ENCODE measurements around the gene IQCE.
"Not testable (repeated sequence)": the region's sequence is repeated elsewhere in the genome, so short reads cannot be mapped to it uniquely, and the experiment has no call there.

IQCE gene

DNA sequence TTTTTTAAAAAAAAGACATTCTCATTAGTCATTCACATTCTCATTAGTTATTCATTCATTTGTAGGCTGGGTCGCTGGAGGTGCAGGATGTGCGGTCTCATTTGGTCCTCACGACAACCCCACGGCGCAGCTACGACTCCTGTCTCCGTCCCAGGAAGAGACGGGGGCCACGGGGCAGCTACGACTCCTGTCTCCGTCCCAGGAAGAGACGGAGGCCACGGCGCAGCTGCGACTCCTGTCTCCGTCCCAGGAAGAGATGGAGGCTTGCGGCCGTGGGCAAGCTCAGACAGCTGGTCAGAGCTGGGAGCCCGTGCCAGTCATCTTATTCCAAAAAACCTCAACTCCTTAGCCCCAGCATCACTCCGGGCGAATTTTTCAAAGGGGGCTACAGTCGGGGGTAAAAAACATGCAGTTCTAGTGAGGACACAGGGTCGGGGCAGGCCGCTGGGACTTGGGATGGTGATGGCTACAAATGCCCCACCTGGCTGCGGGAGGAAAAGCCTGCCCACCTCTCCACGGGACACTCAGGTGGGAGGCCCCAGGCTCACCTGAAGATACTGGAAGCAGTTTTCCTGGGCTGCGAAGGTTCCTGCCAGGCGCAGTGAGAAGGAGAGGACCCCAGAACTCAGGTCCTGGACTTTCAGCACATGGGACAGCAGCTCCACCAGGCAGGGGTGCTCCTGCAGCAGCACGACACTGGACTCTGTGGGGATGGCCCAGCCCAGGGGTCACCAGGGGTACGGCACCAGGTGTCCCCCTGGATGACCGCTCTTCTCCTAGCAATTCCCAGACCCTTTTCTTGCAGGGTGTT lies 11.8 kb upstream of the IQCE start:
- Histone ChIP-seq H3K9me3 (ENCODE audit: control insufficient read depth, insufficient read depth, low read length) (no peaks in the 10 kb centered on the region), H3K4me1 (ENCODE audit: insufficient read depth, low read length) (no peaks in the 10 kb centered on the region), H3K36me3 (ENCODE audit: insufficient read depth, low read length) (peaks cover 19% of the 10 kb centered on the region), H3K9ac (ENCODE audit: low read depth, low read length) (no peak overlapping the region)

DNA sequence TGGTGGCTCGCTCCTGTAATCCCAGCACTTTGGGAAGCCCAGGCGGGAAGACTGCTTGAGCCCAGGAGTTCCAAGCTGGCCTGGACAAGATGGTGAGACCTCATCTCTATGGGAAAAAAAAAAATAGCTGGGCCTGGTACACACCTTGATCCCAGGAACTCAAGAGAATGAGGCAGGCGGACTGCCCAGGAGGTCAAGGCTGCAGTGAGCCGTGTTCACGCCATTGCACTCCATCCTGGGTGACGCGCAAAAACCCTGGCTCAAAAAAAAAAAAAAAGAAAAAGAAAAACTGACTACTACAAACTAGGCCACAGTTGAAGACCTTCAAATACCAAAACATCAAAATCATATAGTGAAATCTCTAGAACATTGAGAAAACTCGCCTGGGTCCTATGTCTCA lies 7.4 kb upstream of the IQCE start:
- H3K9me3 ChIP-seq (ENCODE audit: control insufficient read depth, insufficient read depth, low read length): no peaks in the 10 kb centered on the region
- H3K4me1 ChIP-seq (ENCODE audit: insufficient read depth, low read length): no peaks in the 10 kb centered on the region
- H3K36me3 ChIP-seq (ENCODE audit: insufficient read depth, low read length): peaks cover 14% of the 10 kb centered on the region
- H3K9ac ChIP-seq (ENCODE audit: low read depth, low read length): no peak overlapping the region

DNA sequence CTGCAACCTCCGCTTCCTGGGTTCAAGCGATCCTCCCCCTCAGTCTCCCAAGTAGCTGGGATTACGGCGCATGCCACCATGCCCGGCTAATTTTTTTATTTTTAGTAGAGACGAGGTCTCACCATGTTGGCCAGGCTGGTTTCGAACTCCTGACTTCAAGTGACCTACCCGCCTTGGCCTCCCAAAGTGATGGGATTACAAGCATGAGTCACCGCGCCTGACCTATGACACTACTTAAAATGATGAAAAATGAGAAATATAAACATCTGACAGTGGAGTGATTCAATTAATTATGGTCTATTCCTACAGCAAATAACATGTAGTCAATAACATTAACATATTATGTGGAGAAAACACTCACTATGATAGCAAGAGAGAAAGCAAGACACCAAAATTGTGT lies 5.7 kb upstream of the IQCE start:
- H3K36me3 ChIP-seq (ENCODE audit: insufficient read depth, low read length): peaks cover 11% of the 10 kb centered on the region
- no peaks in the 10 kb centered on the region for H3K9me3 ChIP-seq (ENCODE audit: control insufficient read depth, insufficient read depth, low read length)
- H3K4me1 ChIP-seq (ENCODE audit: insufficient read depth, low read length): no peaks in the 10 kb centered on the region
- H3K9ac ChIP-seq (ENCODE audit: low read depth, low read length): no peak overlapping the region

DNA sequence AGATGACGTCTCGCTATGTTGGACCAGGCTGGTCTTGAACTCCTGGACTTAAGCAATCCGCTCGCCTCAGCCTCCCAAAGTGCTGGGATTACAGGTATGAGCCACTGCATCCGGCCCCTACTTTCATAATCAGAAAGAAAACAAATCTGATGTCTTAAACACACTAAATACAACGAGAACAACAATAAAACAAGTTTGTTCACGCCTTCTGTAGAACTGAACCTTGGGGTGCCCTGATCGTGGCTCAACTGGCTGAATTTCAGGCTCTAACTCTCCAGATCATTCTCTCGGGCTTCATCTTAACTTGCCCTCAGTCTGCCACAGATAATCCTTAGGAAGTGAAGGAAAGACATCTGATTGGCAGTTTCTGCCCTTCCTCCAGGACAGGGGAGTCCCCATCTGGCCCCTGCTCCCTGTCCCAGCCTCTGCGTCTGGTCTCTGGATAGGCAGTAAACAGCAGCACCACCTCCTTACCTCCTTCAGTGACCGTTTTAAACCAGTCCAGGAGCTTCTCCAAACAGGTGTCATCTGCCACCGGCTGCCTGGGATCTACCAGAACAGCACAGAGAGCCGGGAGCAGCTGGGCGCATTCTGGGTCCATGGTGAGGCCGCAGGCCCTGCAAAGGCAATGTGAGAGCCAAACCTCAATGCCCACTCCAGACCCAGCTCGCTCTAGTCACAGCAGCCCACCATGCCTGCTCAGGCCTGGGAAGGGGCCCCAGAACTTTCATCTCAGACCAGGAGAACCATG lies 4.8 kb upstream of the IQCE start:
- Histone ChIP-seq H3K9me3 (ENCODE audit: control insufficient read depth, insufficient read depth, low read length) (no peaks in the 10 kb centered on the region), H3K9ac (ENCODE audit: low read depth, low read length) (peak overlapping the region; percentile 95; the same call in 1 of the 2 replicates), H3K4me1 (ENCODE audit: insufficient read depth, low read length) (no peaks in the 10 kb centered on the region), H3K36me3 (ENCODE audit: insufficient read depth, low read length) (peaks cover 7% of the 10 kb centered on the region)

DNA sequence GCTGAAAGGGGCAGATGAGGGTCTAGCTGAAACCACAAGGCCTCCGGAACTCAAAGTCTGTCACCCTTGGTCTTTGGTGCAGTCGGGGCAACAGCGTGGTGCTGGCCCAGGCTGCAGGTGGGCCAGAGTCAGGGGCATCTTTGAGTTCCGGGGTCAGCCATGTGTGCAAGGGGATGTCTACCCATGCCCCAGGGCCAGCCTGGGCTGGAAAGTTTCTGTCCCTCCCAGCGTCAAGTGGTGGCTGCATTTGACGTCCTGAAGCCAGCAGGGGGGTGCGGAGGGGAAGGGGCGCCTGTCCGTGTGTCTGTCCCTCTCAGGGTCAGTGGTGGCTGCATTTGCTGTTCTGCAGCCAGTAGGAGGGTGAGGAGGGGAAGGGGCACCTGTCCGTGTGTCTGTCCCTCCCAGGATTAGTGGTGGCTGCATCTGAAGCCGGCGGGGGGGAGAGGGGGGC lies 4.1 kb upstream of the IQCE start:
- no peaks in the 10 kb centered on the region for H3K9me3 ChIP-seq (ENCODE audit: control insufficient read depth, insufficient read depth, low read length)
- no peaks in the 10 kb centered on the region for H3K4me1 ChIP-seq (ENCODE audit: insufficient read depth, low read length)
- peak overlapping the region; percentile 95; the same call in 1 of the 2 replicates for H3K9ac ChIP-seq (ENCODE audit: low read depth, low read length)
- peaks cover 7% of the 10 kb centered on the region for H3K36me3 ChIP-seq (ENCODE audit: insufficient read depth, low read length)

DNA sequence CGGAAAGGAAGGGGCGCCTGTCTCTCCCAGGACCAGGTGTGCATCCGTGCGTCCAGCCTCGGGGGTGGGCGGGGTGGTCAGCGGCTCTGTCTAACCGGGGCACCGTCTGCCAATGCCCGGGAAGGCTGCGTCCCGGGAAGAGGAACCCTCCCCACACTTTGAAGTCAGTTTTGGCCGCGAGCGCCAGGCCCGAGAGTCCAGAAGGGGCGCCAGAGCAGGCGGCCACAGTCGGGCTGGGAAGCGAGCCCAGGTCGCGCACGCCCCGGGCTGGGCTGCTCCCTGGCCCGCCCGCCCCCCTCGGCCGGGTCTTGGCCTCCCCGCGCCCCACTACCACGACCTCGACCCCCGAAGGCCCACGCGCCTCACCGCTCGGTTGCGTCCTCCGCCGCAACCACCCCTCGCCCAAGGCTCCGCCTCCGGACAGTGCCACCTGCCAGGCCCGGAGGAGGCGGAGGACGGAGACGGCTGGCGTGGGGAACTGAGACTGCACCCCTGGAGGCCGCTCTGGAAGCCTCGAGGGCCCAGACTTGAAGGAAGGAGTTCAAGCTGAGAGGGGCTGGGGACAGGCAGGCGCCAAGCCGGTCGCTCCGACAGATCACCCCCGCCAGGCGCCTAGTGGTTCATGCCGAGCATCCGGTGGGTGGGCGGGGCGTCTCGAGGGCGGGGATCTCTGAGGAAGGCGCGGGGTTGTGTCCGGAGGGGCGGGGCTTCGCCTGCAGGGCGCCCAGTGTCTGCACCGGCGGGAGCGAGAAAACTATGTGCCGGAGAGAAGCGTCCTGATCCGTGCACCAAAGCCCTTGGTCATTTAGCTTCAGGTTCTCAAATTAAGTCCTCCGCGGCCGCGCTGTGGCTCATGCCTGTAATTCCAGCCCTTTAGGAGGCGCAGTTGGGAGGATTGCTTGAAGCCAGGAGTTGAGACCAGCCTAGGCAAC lies 3.4 kb upstream of the IQCE start, which contains the start of gene BRAT1:
Gene BRAT1 (minus strand): TSS at position 404 of the 932 bp plus-strand sequence. CDS start 1,093 bp downstream, outside the sequence.
- Histone ChIP-seq H3K9me3 (ENCODE audit: control insufficient read depth, insufficient read depth, low read length) (no peaks in the 10 kb centered on the region), H3K36me3 (ENCODE audit: insufficient read depth, low read length) (peaks cover 7% of the 10 kb centered on the region; the same call in 1 of the 2 replicates), H3K4me1 (ENCODE audit: insufficient read depth, low read length) (no peaks in the 10 kb centered on the region), H3K9ac (ENCODE audit: low read depth, low read length) (peak within 1 kb of the TSS; percentile 95)

DNA sequence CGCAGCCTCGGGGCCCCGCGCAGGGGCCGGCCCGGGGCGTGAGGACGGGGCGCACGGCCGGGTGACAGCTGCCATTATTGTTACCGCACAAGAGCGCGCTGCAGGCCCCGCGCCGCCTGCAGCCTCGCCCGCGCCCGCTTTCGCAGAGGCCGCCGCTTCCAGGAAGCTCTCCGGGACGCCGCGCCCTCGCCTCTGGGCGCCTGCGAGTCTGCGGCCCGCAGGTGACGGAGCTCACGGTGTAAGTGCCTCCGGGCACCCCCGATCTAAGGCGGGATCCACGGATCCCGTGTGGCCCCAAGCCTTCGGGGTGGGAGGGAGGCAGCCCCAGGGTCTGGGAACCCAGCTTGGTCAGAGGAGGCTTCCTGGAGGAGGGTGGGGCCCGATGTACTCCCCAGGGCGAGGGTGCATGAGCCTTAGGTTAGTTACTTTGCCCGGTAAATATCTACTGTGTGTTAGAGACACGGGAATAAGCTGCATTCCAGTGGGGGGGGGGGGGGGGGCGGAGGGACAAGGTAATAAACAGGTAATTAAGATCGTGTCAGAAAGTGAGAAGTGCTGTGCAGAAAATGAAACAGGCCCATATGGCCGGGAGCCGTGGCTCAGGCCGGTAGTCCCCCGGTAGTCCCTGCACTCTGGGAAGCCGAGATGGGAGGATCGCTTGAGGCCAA lies 638 bp downstream of the IQCE start:
- Histone ChIP-seq H3K4me1 (ENCODE audit: insufficient read depth, low read length) (no peaks in the 10 kb centered on the region), H3K36me3 (ENCODE audit: insufficient read depth, low read length) (no peaks in the 10 kb centered on the region), H3K9ac (ENCODE audit: low read depth, low read length) (peak overlapping the region; percentile 68), H3K9me3 (ENCODE audit: control insufficient read depth, insufficient read depth, low read length) (no peaks in the 10 kb centered on the region)

DNA sequence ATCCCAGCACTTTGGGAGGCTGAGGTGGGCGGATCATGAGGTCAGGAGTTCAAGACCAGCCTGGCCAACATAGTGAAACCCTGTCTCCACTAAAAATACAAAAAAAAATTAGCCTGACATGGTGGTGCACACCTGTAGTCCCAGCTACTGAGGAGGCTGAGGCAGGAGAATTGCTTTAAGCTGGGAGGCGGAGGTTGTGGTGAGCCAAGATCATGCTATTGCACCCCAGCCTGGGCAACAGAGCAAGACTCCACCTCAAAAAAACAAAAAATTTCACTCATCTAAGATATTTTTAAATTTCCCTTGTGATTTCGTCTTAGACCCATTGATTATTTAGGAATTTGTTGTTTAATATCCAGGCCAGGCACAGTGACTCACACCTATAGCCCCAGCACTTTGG lies 5.2 kb downstream of the IQCE start:
- H3K4me1 ChIP-seq (ENCODE audit: insufficient read depth, low read length); H3K9me3 ChIP-seq (ENCODE audit: control insufficient read depth, insufficient read depth, low read length); H3K36me3 ChIP-seq (ENCODE audit: insufficient read depth, low read length); H3K9ac ChIP-seq (ENCODE audit: low read depth, low read length): not testable (repeated sequence)

DNA sequence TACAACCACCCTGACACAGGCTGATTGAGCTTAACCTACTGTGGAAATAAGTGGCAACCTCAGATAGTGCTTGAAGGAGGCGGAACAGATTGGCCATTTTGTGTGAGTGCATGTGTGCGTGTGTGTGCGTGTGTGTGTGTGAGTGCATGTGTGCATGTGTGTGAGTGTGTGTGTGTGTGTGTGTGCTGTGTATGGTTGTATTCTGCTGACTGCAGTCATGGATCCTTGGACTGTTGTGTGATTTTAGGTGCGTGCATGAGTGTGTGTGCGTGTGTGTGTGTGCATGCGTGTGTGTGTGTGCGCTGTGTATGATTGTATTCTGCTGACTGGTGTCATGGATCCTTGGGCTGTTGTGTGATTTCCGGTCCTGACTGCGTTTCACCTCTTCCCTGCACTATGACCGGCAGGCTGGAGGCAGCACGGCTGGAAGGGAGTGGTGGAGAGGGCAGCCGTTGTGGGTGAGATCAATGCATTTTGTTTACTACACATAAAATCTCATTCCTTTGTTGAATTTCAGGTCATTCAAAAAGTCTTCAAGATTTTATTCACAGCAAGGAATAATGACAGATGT lies 6.3 kb downstream of the IQCE start:
- peaks cover 6% of the 10 kb centered on the region; the same call in 1 of the 2 replicates for H3K4me1 ChIP-seq (ENCODE audit: insufficient read depth, low read length)
- H3K36me3 ChIP-seq (ENCODE audit: insufficient read depth, low read length): no peaks in the 10 kb centered on the region
- no peak overlapping the region for H3K9ac ChIP-seq (ENCODE audit: low read depth, low read length)
- no peaks in the 10 kb centered on the region for H3K9me3 ChIP-seq (ENCODE audit: control insufficient read depth, insufficient read depth, low read length)

DNA sequence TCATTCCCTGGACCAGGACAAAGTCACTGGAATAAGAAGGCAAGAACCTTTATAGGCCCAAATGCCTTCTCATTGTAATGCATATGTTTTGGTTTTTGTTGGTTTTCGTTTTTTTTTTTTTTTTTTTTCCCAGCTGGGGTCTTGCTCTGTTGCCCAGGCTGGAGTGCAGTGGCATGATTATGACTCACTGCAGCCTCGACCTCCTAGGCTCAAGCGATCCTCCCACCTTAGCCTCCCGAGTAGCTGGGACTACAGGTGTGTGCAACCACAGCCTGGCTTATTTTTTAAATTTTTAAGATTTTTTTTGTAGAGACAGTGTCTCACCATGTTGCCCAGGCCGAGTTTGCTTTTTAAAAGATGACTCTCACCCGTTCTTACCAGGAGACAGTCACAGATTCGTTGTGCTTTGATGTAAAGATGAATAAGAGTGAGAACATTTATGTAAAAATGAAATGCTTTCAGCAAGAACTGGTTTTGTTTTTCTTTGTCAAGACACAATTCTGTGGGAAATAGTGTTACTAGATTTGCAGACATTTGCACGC lies 7.6 kb downstream of the IQCE start:
- Histone ChIP-seq H3K9me3 (ENCODE audit: control insufficient read depth, insufficient read depth, low read length) (no peaks in the 10 kb centered on the region), H3K9ac (ENCODE audit: low read depth, low read length) (no peak overlapping the region), H3K4me1 (ENCODE audit: insufficient read depth, low read length) (peaks cover 6% of the 10 kb centered on the region; the same call in 1 of the 2 replicates), H3K36me3 (ENCODE audit: insufficient read depth, low read length) (no peaks in the 10 kb centered on the region)

DNA sequence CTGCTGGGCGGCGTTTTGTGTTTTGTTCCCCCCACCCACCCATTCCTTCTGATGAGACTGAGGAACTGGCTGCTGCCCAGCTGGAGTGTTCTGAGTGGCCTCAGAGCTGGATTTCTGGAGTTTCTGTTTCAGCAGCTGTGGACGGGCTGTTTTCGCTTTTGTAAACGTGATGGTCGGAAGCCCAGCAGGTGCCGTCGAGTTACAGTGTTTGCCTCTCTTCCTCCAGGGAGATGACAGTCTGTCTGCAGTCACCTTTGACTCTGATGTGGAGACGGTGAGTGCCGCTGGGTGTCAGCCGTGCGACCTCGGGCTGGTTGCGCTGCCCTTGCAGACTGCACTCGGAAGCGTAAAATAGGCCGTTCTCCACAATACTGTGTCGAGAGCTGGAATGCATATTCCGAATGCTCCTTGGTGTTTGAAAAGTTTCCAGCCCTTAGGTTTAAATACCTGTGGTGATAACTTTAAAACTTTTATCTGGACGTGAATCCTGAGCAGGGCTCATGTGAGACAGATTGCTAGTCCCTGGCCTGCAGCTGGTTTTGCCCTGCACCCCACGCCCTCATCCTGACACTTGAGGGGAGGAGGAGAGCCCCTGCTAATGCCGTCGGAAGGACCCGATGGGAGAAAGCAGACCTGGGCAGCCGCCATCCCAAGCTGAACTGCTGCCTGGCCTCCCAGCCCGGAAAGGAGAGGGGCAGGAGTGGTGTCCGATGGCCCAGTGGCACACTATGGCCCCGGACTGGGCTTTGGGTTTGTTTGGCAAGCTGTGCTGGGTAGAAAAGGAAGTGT lies 8.3 kb downstream of the IQCE start:
- Histone ChIP-seq H3K4me1 (ENCODE audit: insufficient read depth, low read length) (peaks cover 10% of the 10 kb centered on the region; the same call in 1 of the 2 replicates), H3K36me3 (ENCODE audit: insufficient read depth, low read length) (no peaks in the 10 kb centered on the region), H3K9ac (ENCODE audit: low read depth, low read length) (no peak overlapping the region), H3K9me3 (ENCODE audit: control insufficient read depth, insufficient read depth, low read length) (no peaks in the 10 kb centered on the region)

DNA sequence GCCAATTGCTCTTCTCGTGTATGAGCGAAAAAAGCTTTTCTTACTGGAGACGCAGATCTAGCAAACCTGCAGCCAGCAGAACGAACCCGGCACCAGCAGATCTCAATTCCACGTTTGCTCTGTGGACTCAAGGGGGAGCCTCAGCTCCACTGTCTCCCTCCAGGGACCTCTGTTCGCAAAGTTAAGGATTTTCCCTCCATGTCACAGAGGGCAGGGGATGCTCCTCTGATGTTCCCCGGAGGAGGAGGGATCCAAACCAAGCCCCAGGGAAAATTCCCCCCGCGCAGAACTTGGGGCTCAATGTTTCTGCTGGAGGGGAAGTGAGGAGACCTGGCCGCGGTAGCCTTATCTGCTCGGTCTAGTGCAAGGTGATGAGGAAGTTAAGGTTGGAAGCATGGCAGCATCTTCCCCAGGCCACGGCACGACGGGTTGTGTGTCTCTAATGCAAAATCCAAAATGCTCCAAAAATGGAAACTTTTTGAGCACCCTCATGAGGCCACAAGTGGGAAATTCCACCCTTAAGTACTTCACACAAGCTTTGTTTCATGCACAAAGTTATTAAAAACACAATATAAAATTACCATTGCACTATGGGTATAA lies 9.0 kb downstream of the IQCE start:
- no peaks in the 10 kb centered on the region for H3K36me3 ChIP-seq (ENCODE audit: insufficient read depth, low read length)
- no peaks in the 10 kb centered on the region for H3K9me3 ChIP-seq (ENCODE audit: control insufficient read depth, insufficient read depth, low read length)
- peaks cover 11% of the 10 kb centered on the region; the same call in 1 of the 2 replicates for H3K4me1 ChIP-seq (ENCODE audit: insufficient read depth, low read length)
- H3K9ac ChIP-seq (ENCODE audit: low read depth, low read length): no peak overlapping the region
